Transverse colon (tissue), 4 donors: ENCODE measurements around the gene ZBTB38. TPM values are rescaled to one million over a fixed set of nuclear protein-coding genes. Genes with fewer than 3 reads are reported as not detected.

Source experiments
- DNase-seq: peaks from one replicate; pipeline ENCODE4 v3.0.0-alpha.2; 2019
- H3K27ac ChIP-seq, 4 donors: fragments of 200-600 bp; sonication (generic); 2 replicates each; pipeline ENCODE4 v1.5.1; 2016 to 2018; ENCODE audit warnings: inconsistent platforms in 4 of 4
- H3K27me3 ChIP-seq: fragments of 200-600 bp; sonication (generic); 2 replicates; pipeline ENCODE4 v1.5.1; 2017; ENCODE audit warnings: inconsistent platforms
- H3K36me3 ChIP-seq, 4 donors: fragments of 200-600 bp; sonication (generic); 2 replicates each; pipeline ENCODE4 v1.5.1; 2017 to 2019; ENCODE audit warnings: inconsistent platforms in 4 of 4
- H3K4me1 ChIP-seq, 4 donors: fragments of 200-600 bp; sonication (generic); 2 replicates each; pipeline ENCODE4 v1.5.1; 2017 to 2020; ENCODE audit warnings: inconsistent platforms in 4 of 4
- H3K4me3 ChIP-seq, 4 donors: fragments of 200-600 bp; sonication (generic); 1 replicate in 1 of 4; 2 replicates in 3 of 4; pipeline versions ENCODE4 v1.5.1 to v1.6.1; 2017 to 2019; ENCODE audit warnings: inconsistent platforms in 4 of 4
- H3K9me3 ChIP-seq, 2 donors: fragments of 200-600 bp; sonication (generic); 2 replicates each; pipeline ENCODE4 v1.5.1; 2017 to 2019; ENCODE audit warnings: inconsistent platforms in 2 of 2
- CTCF ChIP-seq, 5 experiments: fragments of 200-600 bp in 3 of 5; fragments of 450-650 bp in 2 of 5; sonication (generic) in 3 of 5; IDR thresholded peaks; 1 replicate in 2 of 5; 2 replicates in 3 of 5; pipeline ENCODE4 v1.5.1; 2016 to 2017; ENCODE audit warnings: antibody characterized with exemption in 5 of 5, inconsistent platforms in 3 of 5, mild to moderate bottlenecking in 2 of 5, moderate library complexity in 1 of 5
- EP300 ChIP-seq: sonication (generic); formaldehyde crosslinking; IDR thresholded peaks from one replicate; pipeline ENCODE4 v1.6.1; 2017; ENCODE audit warnings: antibody characterized with exemption, low read depth
- POLR2A ChIP-seq: fragments of 450-650 bp; IDR thresholded peaks from one replicate; pipeline ENCODE4 v1.6.1; 2016; ENCODE audit warnings: antibody characterized with exemption, mild to moderate bottlenecking, moderate library complexity
- POLR2AphosphoS5 ChIP-seq, 3 donors: sonication (generic); formaldehyde crosslinking; IDR thresholded peaks; one replicate each; pipeline ENCODE4 v1.6.1; 2016; ENCODE audit warnings: antibody characterized with exemption in 3 of 3
- WGBS, 2 donors: methylation state at CpG; one replicate each; pipeline ENCODE4 v1.1.5; 2018; ENCODE audit warnings: low coverage in 1 of 2; 5-methylcytosine and 5-hydroxymethylcytosine counted together
- in situ Hi-C, 4 donors: fragments of 200-750 bp; cut with MboI; loops; one replicate each; pipeline versions ENCODE4 v1.15.0 to v1.15.1; 2017; ENCODE audit warnings: low sequenced_read_pairs in 3 of 4, low pct_ligation_motif_present in 1 of 4, low pct_unique_long_range_greater_than_20kb in 1 of 4
- intact Hi-C: fragments of 100-400 bp; cut with DNase I; formaldehyde crosslinking; loops from one replicate; pipeline ENCODE4 v1.15.1; 2023; ENCODE audit warnings: low total_unique reads
- total RNA-seq, 4 donors: library from RNA; depleted of rRNA; stranded (reverse); fragments of >200 nt; gene quantifications; one replicate each; pipeline ENCODE4 v1.1.0, GENCODE V29; 2016

The ZBTB38 gene
- total RNA-seq, 4 donors from 2014 or later: 71.8 to 182 (median 169) TPM

- WGBS, 2 donors: 9 to 25% methylated on average over 5 to 14 of the region's 59 CpGs
- H3K9me3 ChIP-seq: no peaks in the 10 kb centered on the region
- peak overlapping the region; percentile 96 to 99 (median 97) for H3K27ac ChIP-seq
- TF ChIP-seq CTCF (IDR thresholded peaks at IDR 0.05) (no peak), POLR2A (peak; percentile 34), POLR2AphosphoS5 (IDR thresholded peaks at IDR 0.05) (peak in 2 of 3 donors; percentile 24 to 38)
- intact Hi-C loops: loop anchor here (5.0 kb wide), 1 partner anchor 40 kb away; no protein-coding TSS in a partner anchor
- peak; percentile 51 for DNase-seq
- no peaks in the 10 kb centered on the region for H3K27me3 ChIP-seq
- H3K36me3 ChIP-seq: peaks cover 0 to 25% (median 8%) of the 10 kb centered on the region in 4 donors
- in situ Hi-C loops: no loop called here
- H3K4me1 ChIP-seq: peaks cover 25 to 72% (median 53%) of the 10 kb centered on the region in 4 donors
- H3K4me3 ChIP-seq: peak overlapping the region; percentile 74 to 94 (median 79)
Observed at GRCh38 chr3:141401573-141402475, 33.5 kb downstream of the ZBTB38 start.

DNA sequence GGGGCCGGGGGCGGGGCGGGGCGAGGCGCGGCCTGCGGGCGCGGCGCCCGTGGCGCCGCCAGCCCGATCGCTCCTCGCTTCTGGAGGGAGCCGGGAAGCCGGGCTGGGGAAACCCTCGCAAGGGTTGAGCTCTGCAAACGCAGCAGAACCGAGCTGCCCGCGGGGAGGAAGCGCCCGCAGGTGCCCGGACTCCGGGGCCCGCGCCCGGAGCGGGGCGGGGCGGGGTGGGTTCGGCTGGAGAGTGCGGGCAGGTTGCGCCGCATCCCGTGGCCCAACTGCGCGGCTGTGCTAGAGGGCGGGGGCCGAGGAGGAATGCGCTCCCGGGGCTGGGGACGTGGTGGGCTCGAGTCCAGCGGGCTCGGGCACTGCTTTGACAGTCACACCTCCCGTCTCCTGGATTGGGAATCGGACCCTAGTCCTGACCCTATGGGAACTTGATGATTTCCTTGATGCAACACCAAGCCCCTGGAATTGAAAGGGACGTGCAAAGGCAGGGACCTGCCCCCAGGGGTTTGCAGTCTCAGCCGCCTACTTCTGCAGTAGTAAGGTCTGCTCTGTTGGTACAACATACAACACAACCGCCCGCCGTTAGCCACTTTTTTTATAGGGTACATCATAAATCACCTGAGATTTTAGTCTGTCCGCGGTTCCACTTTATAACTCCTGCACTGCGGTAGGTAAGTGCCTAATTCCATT lies 34.3 kb downstream of the ZBTB38 start:
- H3K36me3 ChIP-seq: peaks cover 0 to 23% (median 8%) of the 10 kb centered on the region in 4 donors
- no peaks in the 10 kb centered on the region for H3K9me3 ChIP-seq
- peak; percentile 69 for DNase-seq
- H3K27me3 ChIP-seq: no peaks in the 10 kb centered on the region
- WGBS, 2 donors: 2 to 15% methylated on average over 3 to 24 of the region's 58 CpGs
- in situ Hi-C loops: no loop called here
- peaks cover 25 to 76% (median 58%) of the 10 kb centered on the region in 4 donors for H3K4me1 ChIP-seq
- TF ChIP-seq POLR2AphosphoS5 (IDR thresholded peaks at IDR 0.05): peak; percentile 6 to 53 (median 51)
- peak in 2 of 5 experiments; percentile 31 to 39 for TF ChIP-seq CTCF (IDR thresholded peaks at IDR 0.05)
- TF ChIP-seq POLR2A: peak; percentile 58
- no peak for TF ChIP-seq EP300
- H3K27ac ChIP-seq: peak overlapping the region; percentile 96 to 99 (median 97)
- intact Hi-C loops: loop anchor here (5.0 kb wide), 1 partner anchor 40 kb away; no protein-coding TSS in a partner anchor
- peak overlapping the region; percentile 74 to 94 (median 79) for H3K4me3 ChIP-seq

- no peak for DNase-seq
- in situ Hi-C loops: no loop called here
- Histone ChIP-seq H3K27ac (peak overlapping the region; percentile 96 to 99 (median 97)), H3K4me3 (peak overlapping the region; percentile 74 to 94 (median 79)), H3K27me3 (no peaks in the 10 kb centered on the region), H3K4me1 (peaks cover 25 to 76% (median 62%) of the 10 kb centered on the region in 4 donors), H3K9me3 (no peaks in the 10 kb centered on the region), H3K36me3 (peaks cover 0 to 23% (median 8%) of the 10 kb centered on the region in 4 donors)
- intact Hi-C loops: loop anchor here (5.0 kb wide), 1 partner anchor 39 kb away; no protein-coding TSS in a partner anchor
- 33 to 35% methylated on average over 3 to 4 of the region's 4 CpGs for WGBS, 2 donors
- TF ChIP-seq POLR2AphosphoS5 (IDR thresholded peaks at IDR 0.05): peak in 1 of 3 donors; percentile 26
- TF ChIP-seq EP300: no peak
- no peak for TF ChIP-seq CTCF (IDR thresholded peaks at IDR 0.05)
Observed at GRCh38 chr3:141403576-141403975, 35.3 kb downstream of the ZBTB38 start.

DNA sequence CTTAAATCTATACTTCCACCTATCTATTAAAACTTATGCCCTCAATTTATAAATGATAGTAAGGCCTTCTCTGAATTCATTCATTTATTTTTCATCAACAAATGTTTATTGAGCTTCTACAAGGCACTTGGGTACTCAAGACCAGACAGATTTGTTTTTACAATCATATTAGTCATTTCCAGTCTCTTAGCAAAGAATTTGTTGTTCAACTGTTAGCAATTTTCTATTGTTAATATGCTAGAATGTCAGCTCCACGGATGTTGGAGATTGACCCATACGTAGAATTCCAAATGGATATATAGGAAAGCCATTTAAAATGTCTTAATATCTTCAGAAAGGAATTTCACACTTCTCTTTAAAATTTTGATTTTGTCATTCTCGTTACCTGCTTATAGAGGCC lies 36.7 kb downstream of the ZBTB38 start:
- Histone ChIP-seq H3K4me3 (no peak overlapping the region), H3K4me1 (peaks cover 29 to 77% (median 67%) of the 10 kb centered on the region in 4 donors), H3K36me3 (peaks cover 0 to 23% (median 8%) of the 10 kb centered on the region in 4 donors), H3K27me3 (no peaks in the 10 kb centered on the region), H3K9me3 (no peaks in the 10 kb centered on the region), H3K27ac (peak overlapping the region; percentile 96 to 99 (median 97))
- 89 to 92% methylated on average over 3 of the region's 3 CpGs for WGBS, 2 donors
- intact Hi-C loops (no loop called here), in situ Hi-C loops (no loop called here)
- DNase-seq: no peak
- TF ChIP-seq POLR2A (no peak), POLR2AphosphoS5 (IDR thresholded peaks at IDR 0.05) (no peak), EP300 (no peak), CTCF (IDR thresholded peaks at IDR 0.05) (no peak)
